Measurements from ENCODE around the gene ZNF609. TPM values are rescaled to one million over a fixed set of nuclear protein-coding genes. Genes with fewer than 3 reads are reported as not detected.

ZNF609 gene
- total RNA-seq, 1 donor from 2014 or later, result 48.2 TPM

GRCh38 chr15:64667736-64668161, 207.4 kb downstream of the ZNF609 start:
- DNase-seq (ENCODE audit: low spot score) (no peak), ATAC-seq (no peak)
- intact Hi-C loops (cut with DNase I), result no loop called here

DNA sequence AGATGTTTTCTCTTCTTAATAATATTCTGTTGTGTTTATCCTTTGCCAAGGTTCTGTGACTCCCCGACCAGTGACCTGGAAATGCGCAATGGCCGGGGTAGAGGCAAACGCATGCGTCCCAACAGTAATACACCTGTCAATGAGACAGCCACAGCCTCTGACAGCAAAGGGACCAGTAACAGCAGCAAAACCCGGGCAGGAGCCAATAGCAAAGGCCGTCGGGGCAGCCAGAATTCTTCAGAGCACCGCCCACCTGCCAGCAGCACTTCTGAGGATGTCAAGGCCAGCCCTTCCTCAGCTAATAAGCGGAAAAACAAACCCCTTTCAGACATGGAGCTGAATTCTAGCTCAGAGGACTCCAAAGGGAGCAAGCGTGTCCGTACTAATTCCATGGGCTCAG, 213.5 kb downstream of the ZNF609 start:
- intact Hi-C loops (cut with DNase I), result no loop called here
- ATAC-seq (no peak), DNase-seq (ENCODE audit: low spot score) (no peak)

DNA sequence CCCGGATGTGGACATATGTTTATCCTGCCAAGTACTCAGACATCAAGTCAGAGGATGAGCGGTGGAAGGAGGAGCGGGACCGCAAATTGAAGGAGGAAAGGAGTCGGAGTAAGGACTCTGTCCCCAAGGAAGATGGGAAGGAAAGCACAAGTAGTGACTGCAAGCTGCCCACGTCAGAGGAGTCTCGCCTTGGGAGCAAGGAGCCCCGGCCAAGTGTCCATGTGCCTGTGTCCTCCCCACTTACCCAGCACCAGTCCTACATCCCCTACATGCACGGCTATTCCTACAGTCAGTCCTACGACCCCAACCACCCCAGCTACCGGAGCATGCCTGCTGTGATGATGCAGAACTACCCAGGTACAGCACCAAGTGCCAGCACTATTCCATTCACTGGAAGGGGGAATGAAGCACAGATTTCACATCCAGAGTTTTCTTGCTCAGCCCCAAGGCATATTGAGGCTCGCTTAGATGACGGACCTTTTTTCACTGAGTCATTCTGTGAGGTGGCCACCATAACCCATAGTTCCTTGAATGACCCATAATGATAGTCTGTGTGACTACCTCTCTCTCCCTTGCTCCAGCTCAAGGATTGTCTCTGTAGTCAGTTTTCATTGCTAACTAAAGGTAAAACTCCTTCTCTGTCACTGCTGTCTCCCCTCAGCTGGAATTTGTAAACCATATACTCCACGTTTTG, 217.9 kb downstream of the ZNF609 start:
- DNase-seq (ENCODE audit: low spot score), result no peak
- no peak for ATAC-seq
- intact Hi-C loops (cut with DNase I), result no loop called here

DNA sequence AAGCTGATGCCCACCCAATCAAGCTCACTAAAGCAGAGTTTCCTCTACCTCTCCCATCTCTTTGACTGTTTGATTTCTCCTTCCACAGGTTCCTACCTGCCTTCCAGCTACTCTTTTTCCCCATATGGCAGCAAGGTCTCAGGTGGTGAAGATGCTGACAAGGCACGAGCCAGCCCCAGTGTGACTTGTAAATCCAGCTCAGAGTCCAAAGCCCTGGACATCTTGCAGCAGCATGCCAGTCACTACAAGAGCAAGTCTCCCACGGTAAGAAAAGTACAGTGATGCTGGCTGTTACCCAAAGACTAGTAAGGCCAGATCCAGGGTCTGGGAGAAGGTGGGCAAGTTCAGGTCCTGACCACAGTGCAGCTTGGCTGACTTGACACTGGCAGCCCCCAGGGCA, 219.7 kb downstream of the ZNF609 start:
- DNase-seq (ENCODE audit: low spot score), result no peak
- intact Hi-C loops (cut with DNase I), result loop anchor here (2.0 kb wide), 1 partner anchor 49 kb away; no protein-coding TSS in a partner anchor
- no peak for ATAC-seq

DNA sequence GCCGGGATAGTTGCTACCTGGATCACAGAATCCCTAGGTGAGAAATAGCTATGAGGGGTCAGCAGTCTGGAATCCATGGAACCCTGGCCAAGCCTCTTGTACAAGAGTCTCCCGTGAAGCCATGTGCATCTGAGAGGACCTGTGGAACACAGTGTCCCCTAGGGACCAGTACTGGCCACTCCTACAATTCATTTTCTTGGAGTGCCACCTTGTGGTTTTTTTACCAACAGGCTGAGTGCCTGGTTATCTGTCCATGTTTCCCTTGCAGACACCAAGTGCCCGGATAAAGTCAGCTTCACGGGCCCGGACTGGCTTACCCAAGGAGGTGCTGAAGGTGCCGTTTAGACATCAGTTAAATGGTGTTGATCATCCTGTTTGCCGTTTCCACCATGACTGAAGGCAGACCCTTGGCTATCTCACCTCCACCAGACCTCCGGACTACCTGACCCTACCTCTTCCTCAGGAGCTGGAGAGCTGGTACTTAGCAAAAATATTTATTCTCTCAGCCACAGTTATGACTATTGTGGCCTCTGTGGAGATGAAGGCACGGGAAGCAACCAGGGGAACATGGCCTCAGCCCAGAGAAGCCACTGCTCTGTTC, 221.1 kb downstream of the ZNF609 start:
- ATAC-seq (peak; percentile 65), DNase-seq (ENCODE audit: low spot score) (no peak)
- intact Hi-C loops (cut with DNase I), result loop anchor here (2.0 kb wide), 1 partner anchor 47 kb away; no protein-coding TSS in a partner anchor

GRCh38 chr15:64682255-64682654, 221.9 kb downstream of the ZNF609 start:
- DNase-seq (ENCODE audit: low spot score), result no peak
- no peak for ATAC-seq
- intact Hi-C loops (cut with DNase I), result no loop called here

DNA sequence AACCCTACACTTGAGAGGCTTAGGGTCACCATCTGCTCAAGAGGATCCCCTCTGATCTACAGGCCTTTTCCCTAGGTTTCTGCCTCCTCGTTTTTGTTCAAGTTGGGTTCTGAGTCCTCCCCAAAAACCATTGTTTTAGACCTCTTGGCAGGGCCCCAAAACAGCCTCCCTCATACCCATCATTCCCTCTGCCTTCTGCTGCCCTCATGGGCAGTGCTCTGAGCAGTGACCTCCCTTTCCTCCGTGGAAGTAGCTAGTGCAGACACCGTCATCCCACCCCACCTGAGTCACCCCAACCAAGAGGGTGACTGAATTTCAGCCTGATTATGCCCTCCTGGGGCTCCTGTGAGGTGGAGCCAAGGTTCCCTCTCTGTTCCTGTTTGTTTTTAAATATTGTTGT, 223.0 kb downstream of the ZNF609 start:
- no peak for ATAC-seq
- DNase-seq (ENCODE audit: low spot score), result no peak
- intact Hi-C loops (cut with DNase I), result no loop called here

DNA sequence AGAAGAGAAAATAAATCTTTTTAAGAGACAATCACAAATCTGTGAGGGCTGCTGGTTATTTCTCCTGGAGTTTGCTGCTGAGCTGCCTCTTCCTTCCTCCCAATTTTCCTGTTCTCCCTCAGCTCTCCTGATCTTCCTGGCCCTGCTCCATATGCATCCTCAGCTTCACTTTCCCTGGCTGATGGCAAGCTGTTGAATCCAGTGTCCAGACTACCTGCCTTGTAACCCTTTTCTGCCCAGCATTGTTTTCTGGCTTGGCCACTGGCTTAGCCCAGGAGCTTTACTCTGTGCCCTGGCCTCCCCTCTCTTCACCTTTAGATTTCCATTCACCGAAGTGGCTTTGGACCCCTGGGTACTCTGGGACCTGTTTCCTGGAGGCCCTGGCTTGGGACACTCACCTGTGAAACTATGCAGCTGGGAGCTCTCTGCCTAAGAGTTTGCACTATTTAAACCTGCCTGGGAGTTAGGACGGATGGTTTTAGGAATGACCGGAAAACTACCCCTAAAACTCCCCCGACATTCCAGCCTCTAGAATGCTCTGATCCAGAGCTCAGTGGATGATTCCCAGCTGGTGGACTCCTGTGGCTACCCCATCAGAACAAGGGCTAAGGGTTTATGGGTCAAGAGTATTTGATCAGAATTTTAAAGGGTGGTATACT, 225.0 kb downstream of the ZNF609 start:
- intact Hi-C loops (cut with DNase I), result no loop called here
- DNase-seq (ENCODE audit: low spot score), result no peak
- no peak for ATAC-seq

- DNase-seq (ENCODE audit: low spot score) (no peak), ATAC-seq (peak; percentile 21)
- intact Hi-C loops (cut with DNase I), result no loop called here
Observed at GRCh38 chr15:64686130-64686735, 225.9 kb downstream of the ZNF609 start.

DNA sequence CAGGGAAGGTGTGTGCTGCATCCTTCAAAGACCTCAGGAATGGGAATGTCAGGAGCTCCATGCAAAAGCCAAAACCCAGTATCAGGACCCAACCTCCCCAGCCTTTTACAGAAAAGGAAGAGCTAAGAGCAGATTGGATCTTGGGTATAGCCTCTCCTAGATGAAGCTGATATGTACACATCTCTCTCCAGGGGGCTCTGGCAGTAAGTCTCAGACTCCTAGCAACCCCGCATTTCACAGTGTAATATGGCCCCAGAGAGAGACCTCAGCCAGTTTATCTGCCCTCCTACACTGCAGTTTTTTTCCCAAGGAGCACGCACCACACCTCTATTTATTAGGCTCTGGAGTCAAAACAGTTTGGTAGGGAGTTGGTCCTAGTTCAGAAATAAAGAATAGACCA, 226.8 kb downstream of the ZNF609 start:
- DNase-seq (ENCODE audit: low spot score) (no peak), ATAC-seq (no peak)
- intact Hi-C loops (cut with DNase I), result no loop called here

GRCh38 chr15:64687688-64688087, 227.3 kb downstream of the ZNF609 start:
- peak; percentile 30 for ATAC-seq
- DNase-seq (ENCODE audit: low spot score), result no peak
- intact Hi-C loops (cut with DNase I), result no loop called here

GRCh38 chr15:64688770-64689169, 228.4 kb downstream of the ZNF609 start:
- no peak for DNase-seq (ENCODE audit: low spot score)
- intact Hi-C loops (cut with DNase I), result no loop called here
- ATAC-seq, result no peak

DNA sequence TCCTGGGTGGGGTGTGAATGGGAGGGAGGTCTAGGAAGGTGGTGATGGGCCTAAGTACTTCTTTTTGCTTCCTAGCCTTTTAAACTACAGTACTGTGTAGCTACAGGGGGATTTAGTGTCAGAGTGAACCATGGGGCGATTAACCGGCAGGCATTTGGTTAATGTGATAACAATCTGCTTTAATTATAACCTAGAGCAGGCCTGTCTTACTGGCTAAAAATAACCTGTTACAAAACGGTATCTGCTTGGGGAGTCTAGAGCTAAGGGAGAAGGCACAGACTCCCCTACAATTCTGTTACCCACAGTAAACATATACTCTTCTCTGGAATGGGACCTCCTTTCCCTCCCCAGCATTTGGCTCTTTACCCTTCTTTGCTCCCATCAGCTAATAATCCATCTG, 229.6 kb downstream of the ZNF609 start:
- DNase-seq (ENCODE audit: low spot score) (no peak), ATAC-seq (no peak)
- intact Hi-C loops (cut with DNase I), result no loop called here

- DNase-seq (ENCODE audit: low spot score) (no peak), ATAC-seq (no peak)
- intact Hi-C loops (cut with DNase I), result no loop called here
Observed at GRCh38 chr15:64690578-64691296, 230.4 kb downstream of the ZNF609 start.

GRCh38 chr15:64691896-64692565, 231.7 kb downstream of the ZNF609 start:
- ATAC-seq (peak; percentile 41), DNase-seq (ENCODE audit: low spot score) (no peak)
- intact Hi-C loops (cut with DNase I), result no loop called here

GRCh38 chr15:64693134-64693533, 232.8 kb downstream of the ZNF609 start:
- intact Hi-C loops (cut with DNase I), result no loop called here
- DNase-seq (ENCODE audit: low spot score) (no peak), ATAC-seq (peak; percentile 85)

GRCh38 chr15:64694816-64695215, 234.4 kb downstream of the ZNF609 start:
- intact Hi-C loops (cut with DNase I), result no loop called here
- ATAC-seq (no peak), DNase-seq (ENCODE audit: low spot score) (no peak)

DNA sequence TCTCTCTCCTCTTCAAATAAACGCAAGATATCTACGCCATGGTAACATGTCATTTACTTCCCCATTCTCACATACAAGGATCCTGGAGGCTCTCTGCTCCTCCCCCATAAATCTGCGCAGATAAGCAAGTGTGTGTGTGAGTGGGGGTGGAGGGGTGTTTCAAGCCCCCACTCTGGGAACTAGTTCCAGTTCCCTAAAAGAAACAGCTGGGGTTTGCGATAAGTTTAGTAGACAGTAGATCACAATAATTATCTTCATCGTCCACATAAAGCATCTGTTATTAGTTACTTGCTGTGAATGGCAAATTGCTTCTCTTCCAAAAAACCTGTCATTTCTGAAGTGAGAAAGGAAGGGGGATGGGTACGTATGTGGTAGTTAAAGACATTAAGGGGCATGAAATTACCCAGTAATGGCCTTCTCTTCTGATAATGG, 235.2 kb downstream of the ZNF609 start:
- DNase-seq (ENCODE audit: low spot score) (no peak), ATAC-seq (peak; percentile 61)
- intact Hi-C loops (cut with DNase I), result no loop called here

DNA sequence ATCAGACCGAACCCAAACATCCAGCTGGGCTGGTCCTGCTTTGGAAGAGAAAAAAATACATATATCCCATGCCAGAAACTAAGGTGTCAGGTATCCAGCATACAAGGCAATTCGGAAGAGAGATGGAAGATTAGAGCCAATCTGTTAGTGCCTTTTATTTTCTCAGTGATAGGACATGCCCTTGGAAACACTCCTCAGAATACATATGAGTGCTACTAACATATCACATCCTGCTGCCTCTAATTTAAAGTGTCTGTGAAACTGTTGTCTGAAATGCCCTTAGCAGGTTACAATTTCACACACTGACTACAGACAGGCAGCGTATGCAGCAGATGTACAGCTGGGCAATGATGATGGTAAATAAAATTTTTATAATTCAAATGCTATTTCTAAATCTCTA, 236.1 kb downstream of the ZNF609 start:
- ATAC-seq, result no peak
- intact Hi-C loops (cut with DNase I), result no loop called here
- DNase-seq (ENCODE audit: low spot score), result no peak

All from sciatic nerve (tissue), 2 donors.